ENCODE data around the gene WIZ. TPM values are rescaled to one million over a fixed set of nuclear protein-coding genes. Genes with fewer than 3 reads are reported as not detected.
A peak's percentile ranks its signal among the peaks of the same experiment; 100 is the strongest.

The WIZ gene, protein sequence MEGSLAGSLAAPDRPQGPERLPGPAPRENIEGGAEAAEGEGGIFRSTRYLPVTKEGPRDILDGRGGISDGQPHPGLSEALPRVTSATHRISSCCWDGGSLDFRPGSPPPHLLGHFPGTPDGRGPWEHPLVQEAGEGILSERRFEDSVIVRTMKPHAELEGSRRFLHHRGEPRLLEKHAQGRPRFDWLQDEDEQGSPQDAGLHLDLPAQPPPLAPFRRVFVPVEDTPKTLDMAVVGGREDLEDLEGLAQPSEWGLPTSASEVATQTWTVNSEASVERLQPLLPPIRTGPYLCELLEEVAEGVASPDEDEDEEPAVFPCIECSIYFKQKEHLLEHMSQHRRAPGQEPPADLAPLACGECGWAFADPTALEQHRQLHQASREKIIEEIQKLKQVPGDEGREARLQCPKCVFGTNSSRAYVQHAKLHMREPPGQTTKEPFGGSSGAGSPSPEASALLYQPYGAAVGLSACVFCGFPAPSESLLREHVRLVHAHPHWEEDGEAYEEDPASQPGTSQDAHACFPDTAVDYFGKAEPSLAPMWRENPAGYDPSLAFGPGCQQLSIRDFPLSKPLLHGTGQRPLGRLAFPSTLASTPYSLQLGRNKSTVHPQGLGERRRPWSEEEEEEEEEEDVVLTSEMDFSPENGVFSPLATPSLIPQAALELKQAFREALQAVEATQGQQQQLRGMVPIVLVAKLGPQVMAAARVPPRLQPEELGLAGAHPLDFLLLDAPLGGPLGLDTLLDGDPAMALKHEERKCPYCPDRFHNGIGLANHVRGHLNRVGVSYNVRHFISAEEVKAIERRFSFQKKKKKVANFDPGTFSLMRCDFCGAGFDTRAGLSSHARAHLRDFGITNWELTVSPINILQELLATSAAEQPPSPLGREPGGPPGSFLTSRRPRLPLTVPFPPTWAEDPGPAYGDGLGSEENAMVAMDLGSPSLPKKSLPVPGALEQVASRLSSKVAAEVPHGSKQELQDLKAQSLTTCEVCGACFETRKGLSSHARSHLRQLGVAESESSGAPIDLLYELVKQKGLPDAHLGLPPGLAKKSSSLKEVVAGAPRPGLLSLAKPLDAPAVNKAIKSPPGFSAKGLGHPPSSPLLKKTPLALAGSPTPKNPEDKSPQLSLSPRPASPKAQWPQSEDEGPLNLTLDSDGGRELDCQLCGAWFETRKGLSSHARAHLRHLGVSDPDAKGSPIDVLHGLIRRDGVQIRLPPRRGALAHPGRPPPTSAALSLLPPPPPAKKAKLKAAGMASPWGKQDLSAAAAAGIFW (N-terminal part only)
- 37.5 and 38.6 TPM in 2 replicates for total RNA-seq (2022)
- Bru-seq, nascent RNA, result percentile 54 among the genes with signal in this experiment
- BruChase-seq, experiment 1, labeled RNA remaining after a 2-hour chase, result percentile 63 among the genes with signal in this experiment
- percentile 74 among the genes with signal in this experiment for BruChase-seq, experiment 2, labeled RNA remaining after a 6-hour chase
- long read RNA-seq, partial matches to known transcripts, result 13 of 15 reads
- long read RNA-seq, other reads (novel, unspliced or antisense), result 0 of 15 reads

DNA sequence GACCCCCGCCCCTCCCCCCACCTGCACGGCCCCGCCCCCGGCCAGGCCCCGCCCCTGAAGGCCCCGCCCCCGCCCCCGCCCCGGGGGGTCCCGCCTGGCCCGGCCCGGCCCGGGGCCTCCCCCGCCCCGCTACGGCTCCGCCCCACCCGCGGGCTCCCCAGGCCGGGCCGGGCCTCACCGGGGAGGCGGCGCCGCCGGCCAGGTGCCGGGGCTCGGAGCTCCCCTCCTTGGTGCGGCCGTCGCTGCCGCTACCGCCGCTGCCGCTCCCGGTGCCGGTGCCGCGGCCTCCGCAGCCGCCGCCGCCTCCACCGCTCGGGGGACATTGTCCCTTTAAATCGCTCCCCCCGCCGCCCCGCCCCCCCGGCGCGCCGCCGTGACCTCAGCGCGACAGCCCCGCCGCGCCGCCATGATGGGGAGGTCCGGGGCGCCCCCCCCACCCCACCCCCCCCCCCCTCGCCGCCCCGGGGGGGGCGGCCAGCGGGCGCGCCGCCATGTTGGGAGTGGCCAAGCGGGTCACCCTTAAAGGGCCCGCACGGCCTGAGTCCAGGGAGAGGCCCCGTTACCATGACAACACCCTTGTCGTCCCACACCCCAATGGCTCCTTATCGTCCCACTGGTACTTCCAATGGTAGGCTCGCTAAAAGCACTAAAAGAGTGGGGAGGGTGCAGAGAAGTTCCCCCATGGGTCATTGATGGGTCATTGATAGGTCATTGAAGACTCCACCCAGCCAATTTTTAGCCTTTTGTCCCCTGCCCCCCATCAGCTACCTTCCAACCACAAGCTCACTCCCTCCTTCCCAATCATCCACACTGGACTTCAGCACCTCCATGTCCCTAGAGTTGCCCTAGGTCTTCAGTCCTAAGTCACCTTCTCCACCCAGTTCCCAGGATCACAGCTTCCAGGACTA lies at the start of gene WIZ:
Gene WIZ, minus strand, starts transcription at position 337 of the 908 bp plus-strand sequence. CDS start 1,649 bp downstream, outside the sequence.
- Mint-ChIP-seq H3K27ac (ENCODE audit: unreplicated experiment) (peak within 1 kb of the TSS; percentile 64), H3K27me3 (ENCODE audit: insufficient read depth, unreplicated experiment) (no peaks in the 10 kb centered on the region), H3K9me3 (ENCODE audit: unreplicated experiment) (no peaks in the 10 kb centered on the region), H3K4me1 (ENCODE audit: low read depth, unreplicated experiment) (peaks cover 16% of the 10 kb centered on the region), H3K4me3 (ENCODE audit: unreplicated experiment) (peak within 1 kb of the TSS; percentile 75), H3K36me3 (ENCODE audit: insufficient read depth, unreplicated experiment) (peaks cover 5% of the 10 kb centered on the region)
- BruUV-seq (replicated peaks), result no TSS peak
- no peaks in the 10 kb centered on the region for H3K9me3 ChIP-seq
- 0 out of 2 replicates have a peak, but pooled peaks cover 7% of the 10 kb centered on the region for H3K4me1 ChIP-seq
- ChIA-PET POLR2A (no interaction called here), CTCF (no interaction called here)
- H3K27me3 ChIP-seq (replicated peaks; ENCODE audit: control insufficient read depth, insufficient read depth, low read length), result no peaks in the 10 kb centered on the region
- TF ChIP-seq, protein P1, sequence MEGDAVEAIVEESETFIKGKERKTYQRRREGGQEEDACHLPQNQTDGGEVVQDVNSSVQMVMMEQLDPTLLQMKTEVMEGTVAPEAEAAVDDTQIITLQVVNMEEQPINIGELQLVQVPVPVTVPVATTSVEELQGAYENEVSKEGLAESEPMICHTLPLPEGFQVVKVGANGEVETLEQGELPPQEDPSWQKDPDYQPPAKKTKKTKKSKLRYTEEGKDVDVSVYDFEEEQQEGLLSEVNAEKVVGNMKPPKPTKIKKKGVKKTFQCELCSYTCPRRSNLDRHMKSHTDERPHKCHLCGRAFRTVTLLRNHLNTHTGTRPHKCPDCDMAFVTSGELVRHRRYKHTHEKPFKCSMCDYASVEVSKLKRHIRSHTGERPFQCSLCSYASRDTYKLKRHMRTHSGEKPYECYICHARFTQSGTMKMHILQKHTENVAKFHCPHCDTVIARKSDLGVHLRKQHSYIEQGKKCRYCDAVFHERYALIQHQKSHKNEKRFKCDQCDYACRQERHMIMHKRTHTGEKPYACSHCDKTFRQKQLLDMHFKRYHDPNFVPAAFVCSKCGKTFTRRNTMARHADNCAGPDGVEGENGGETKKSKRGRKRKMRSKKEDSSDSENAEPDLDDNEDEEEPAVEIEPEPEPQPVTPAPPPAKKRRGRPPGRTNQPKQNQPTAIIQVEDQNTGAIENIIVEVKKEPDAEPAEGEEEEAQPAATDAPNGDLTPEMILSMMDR (IDR thresholded peaks at IDR 0.05; ENCODE audit: insufficient read depth in 1 of 2, low read depth in 1 of 2, low read length in 1 of 2, severe bottlenecking in 1 of 2, unreplicated experiment in 1 of 2), result no peak
- intact Hi-C loops (cut with micrococcal nuclease; ENCODE audit: unreplicated experiment), result loop anchor here (1.0 kb wide), 1 partner anchor 31 kb away; no protein-coding TSS in a partner anchor
- H3K36me3 ChIP-seq (ENCODE audit: control insufficient read depth, insufficient read depth, low read length), result no peaks in the 10 kb centered on the region
- H3K4me3 ChIP-seq (ENCODE audit: low read depth, low read length), result peak within 1 kb of the TSS; percentile 74
- DNase-seq, result peak; percentile 82 to 87

DNA sequence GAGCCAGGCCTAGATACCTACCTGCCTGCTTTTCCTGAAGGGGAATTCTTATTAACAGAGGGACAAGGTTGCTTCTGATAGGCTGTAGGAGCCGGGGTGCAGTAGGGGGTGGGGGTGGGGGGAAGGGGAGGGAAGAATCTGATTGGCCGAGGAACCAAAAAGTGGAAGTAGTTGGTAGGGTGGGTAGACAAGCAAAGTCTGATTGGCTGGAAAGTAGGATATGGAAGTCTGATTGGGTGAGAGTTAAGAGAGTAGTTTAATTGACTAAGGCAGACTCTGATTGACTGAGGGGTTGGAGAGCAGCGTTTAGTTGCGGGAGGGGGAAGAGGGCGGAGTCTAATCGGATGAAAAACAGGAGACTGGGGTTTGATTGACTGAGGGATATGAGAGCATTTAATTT lies 49.2 kb upstream of the WIZ start:
- no peak overlapping the region for H3K4me3 ChIP-seq (ENCODE audit: low read depth, low read length)
- Mint-ChIP-seq H3K9me3 (ENCODE audit: unreplicated experiment) (no peaks in the 10 kb centered on the region), H3K4me1 (ENCODE audit: low read depth, unreplicated experiment) (peaks cover 17% of the 10 kb centered on the region), H3K36me3 (ENCODE audit: insufficient read depth, unreplicated experiment) (no peaks in the 10 kb centered on the region), H3K4me3 (ENCODE audit: unreplicated experiment) (no peak overlapping the region), H3K27ac (ENCODE audit: unreplicated experiment) (no peak overlapping the region), H3K27me3 (ENCODE audit: insufficient read depth, unreplicated experiment) (peaks cover 17% of the 10 kb centered on the region)
- TF ChIP-seq, protein P1 (IDR thresholded peaks at IDR 0.05; ENCODE audit: insufficient read depth in 1 of 2, low read depth in 1 of 2, low read length in 1 of 2, severe bottlenecking in 1 of 2, unreplicated experiment in 1 of 2), result no peak
- DNase-seq, result no peak
- no peaks in the 10 kb centered on the region for H3K4me1 ChIP-seq
- H3K36me3 ChIP-seq (ENCODE audit: control insufficient read depth, insufficient read depth, low read length), result no peaks in the 10 kb centered on the region
- H3K27me3 ChIP-seq (replicated peaks; ENCODE audit: control insufficient read depth, insufficient read depth, low read length), result no peaks in the 10 kb centered on the region
- ChIA-PET CTCF (no interaction called here), POLR2A (no interaction called here)
- no TSS peak for BruUV-seq (replicated peaks)
- intact Hi-C loops (cut with micrococcal nuclease; ENCODE audit: unreplicated experiment), result no loop called here
- H3K9me3 ChIP-seq, result no peaks in the 10 kb centered on the region

Measured in Caco-2 (cell line).